Astrocyte (in vitro differentiated cells and primary cell): ENCODE measurements around the gene TOX3. TPM values are rescaled to one million over a fixed set of nuclear protein-coding genes. Genes with fewer than 3 reads are reported as not detected.

Experiments used
- DNase-seq: peaks from one replicate; pipeline ENCODE4 v3.0.0-alpha.2; 2010; ENCODE audit warnings: low read depth
- FAIRE-seq: peaks from 2 replicates; lab custom pipeline; 2011; peaks lifted over from hg19 to GRCh38; lab: Jason Lieb, UNC
- H2AFZ ChIP-seq: 2 replicates; pipeline ENCODE4 v1.6.0; 2012; ENCODE audit warnings: low read depth, low read length, inconsistent platforms
- H3K27ac ChIP-seq: 2 replicates; pipeline ENCODE4 v1.5.1; 2011; ENCODE audit warnings: low read depth, low read length, inconsistent platforms
- H3K27me3 ChIP-seq: 2 replicates; pipeline ENCODE4 v1.6.0; 2011; ENCODE audit warnings: low read length, inconsistent platforms; ENCODE audit not compliant: insufficient read depth
- H3K36me3 ChIP-seq: 2 replicates; pipeline ENCODE4 v1.5.1; 2011; ENCODE audit warnings: low read length, inconsistent platforms; ENCODE audit not compliant: insufficient read depth
- H3K4me1 ChIP-seq: 2 replicates; pipeline ENCODE4 v1.5.1; 2011; ENCODE audit warnings: low read length, inconsistent platforms; ENCODE audit not compliant: insufficient read depth
- H3K4me2 ChIP-seq: 2 replicates; pipeline ENCODE4 v1.6.0; 2012; ENCODE audit warnings: low read length, inconsistent platforms
- H3K4me3 ChIP-seq: 2 replicates; pipeline ENCODE4 v1.5.1; 2011; ENCODE audit warnings: low read depth, mild to moderate bottlenecking, low read length, inconsistent platforms; ENCODE audit not compliant: insufficient read depth
- H3K79me2 ChIP-seq: 2 replicates; pipeline ENCODE4 v1.6.0; 2012; ENCODE audit warnings: mild to moderate bottlenecking, low read length, inconsistent platforms; ENCODE audit not compliant: insufficient read depth
- H3K9ac ChIP-seq: 2 replicates; pipeline ENCODE4 v1.6.0; 2012; ENCODE audit warnings: mild to moderate bottlenecking, low read length, inconsistent platforms
- H3K9me3 ChIP-seq: 2 replicates; pipeline ENCODE4 v1.5.1; 2012; ENCODE audit warnings: low read depth, mild to moderate bottlenecking, low read length, inconsistent platforms; ENCODE audit not compliant: insufficient read depth
- H4K20me1 ChIP-seq: 2 replicates; pipeline ENCODE4 v1.6.0; 2012; ENCODE audit warnings: low read length, inconsistent platforms; ENCODE audit not compliant: insufficient read depth
- H3K27ac Mint-ChIP-seq: one replicate; pipeline ENCODE4 v1.8.0; 2021; ENCODE audit warnings: mild to moderate bottlenecking, mixed read lengths; ENCODE audit not compliant: unreplicated experiment
- H3K27me3 Mint-ChIP-seq: one replicate; pipeline ENCODE4 v1.8.0; 2021; ENCODE audit warnings: low read depth, mixed read lengths; ENCODE audit not compliant: unreplicated experiment
- H3K36me3 Mint-ChIP-seq: one replicate; pipeline ENCODE4 v1.8.0; 2021; ENCODE audit warnings: low read depth, mixed read lengths; ENCODE audit not compliant: unreplicated experiment
- H3K4me1 Mint-ChIP-seq: one replicate; pipeline ENCODE4 v1.8.0; 2021; ENCODE audit warnings: low read depth, mixed read lengths; ENCODE audit not compliant: unreplicated experiment
- H3K4me3 Mint-ChIP-seq: one replicate; pipeline ENCODE4 v1.8.0; 2021; ENCODE audit warnings: mild to moderate bottlenecking, moderate library complexity, mixed read lengths; ENCODE audit not compliant: unreplicated experiment
- H3K9me3 Mint-ChIP-seq: one replicate; pipeline ENCODE4 v1.8.0; 2021; ENCODE audit warnings: mild to moderate bottlenecking, mixed read lengths; ENCODE audit not compliant: unreplicated experiment
- CTCF ChIP-seq: IDR thresholded peaks from 2 replicates; pipeline ENCODE4 v1.5.1; 2011; ENCODE audit warnings: low read depth, mild to moderate bottlenecking, inconsistent platforms, low read length, moderate library complexity; ENCODE audit not compliant: insufficient read depth
- EZH2 ChIP-seq: IDR thresholded peaks from 2 replicates; pipeline ENCODE4 v1.6.1; 2012; ENCODE audit warnings: mild to moderate bottlenecking, low read length, inconsistent platforms; ENCODE audit not compliant: insufficient read depth
- total RNA-seq: library from RNA; stranded (reverse); gene quantifications from 2 replicates; pipeline ENCODE4 v1.2.1, GENCODE V29; 2021

Gene TOX3
- total RNA-seq, 1 donor from 2014 or later, result 2.3 TPM

- DNase-seq (no peak), FAIRE-seq (no peak)
- H3K36me3 Mint-ChIP-seq, result no peaks in the 10 kb centered on the region
- H3K4me3 Mint-ChIP-seq, result no peak overlapping the region
- H3K27me3 Mint-ChIP-seq, result no peaks in the 10 kb centered on the region
- no peak overlapping the region for H3K4me2 ChIP-seq
- TF ChIP-seq EZH2 (no peak), CTCF (no peak)
- no peaks in the 10 kb centered on the region for H3K36me3 ChIP-seq
- no peaks in the 10 kb centered on the region for H3K4me1 ChIP-seq
- H3K9me3 Mint-ChIP-seq, result no peaks in the 10 kb centered on the region
- no peak overlapping the region for H3K4me3 ChIP-seq
- H3K4me1 Mint-ChIP-seq, result peaks cover 8% of the 10 kb centered on the region
- no peak overlapping the region for H3K27ac ChIP-seq
- H3K27ac Mint-ChIP-seq, result no peak overlapping the region
- H4K20me1 ChIP-seq, result no peaks in the 10 kb centered on the region
- H3K27me3 ChIP-seq, result no peaks in the 10 kb centered on the region
- H3K9me3 ChIP-seq, result no peaks in the 10 kb centered on the region
- H2AFZ ChIP-seq, result no peak overlapping the region
- H3K9ac ChIP-seq, result no peak overlapping the region
- no peaks in the 10 kb centered on the region for H3K79me2 ChIP-seq
These were observed 81.2 kb downstream of the TOX3 start for GRCh38 chr16:52465711-52466267.

GRCh38 chr16:52463904-52464303 lies 83.0 kb downstream of the TOX3 start:
- Histone ChIP-seq H3K36me3 (no peaks in the 10 kb centered on the region), H3K27me3 (no peaks in the 10 kb centered on the region), H3K9ac (no peak overlapping the region), H3K4me2 (no peak overlapping the region), H2AFZ (no peak overlapping the region), H3K79me2 (no peaks in the 10 kb centered on the region), H4K20me1 (no peaks in the 10 kb centered on the region), H3K4me1 (no peaks in the 10 kb centered on the region), H3K27ac (no peak overlapping the region), H3K4me3 (no peak overlapping the region), H3K9me3 (no peaks in the 10 kb centered on the region)
- Mint-ChIP-seq H3K4me3 (no peak overlapping the region), H3K4me1 (peaks cover 3% of the 10 kb centered on the region), H3K27ac (no peak overlapping the region), H3K9me3 (no peaks in the 10 kb centered on the region), H3K36me3 (no peaks in the 10 kb centered on the region), H3K27me3 (no peaks in the 10 kb centered on the region)
- no peak for FAIRE-seq
- no peak for DNase-seq
- no peak for TF ChIP-seq EZH2
- no peak for TF ChIP-seq CTCF

DNA sequence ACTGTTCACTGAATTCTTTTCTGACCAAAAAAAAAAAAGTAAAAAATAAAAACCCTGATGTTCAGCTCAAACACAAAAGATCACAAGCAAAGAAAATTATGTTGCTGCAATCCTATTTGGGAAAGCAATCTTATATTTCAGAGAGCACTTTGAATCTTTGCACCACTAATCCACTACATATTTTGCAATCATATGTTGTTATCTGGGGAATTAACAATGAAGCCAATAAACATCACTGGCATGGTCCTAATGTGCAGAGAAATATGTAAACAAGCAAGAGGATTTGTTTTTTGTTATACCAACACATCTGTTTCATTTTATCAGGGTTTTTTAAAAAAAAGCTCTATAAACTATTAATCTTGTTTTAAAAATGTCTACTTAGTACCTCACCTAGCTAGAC lies 84.1 kb downstream of the TOX3 start:
- Mint-ChIP-seq H3K27me3 (no peaks in the 10 kb centered on the region), H3K27ac (no peak overlapping the region), H3K36me3 (no peaks in the 10 kb centered on the region), H3K4me1 (no peaks in the 10 kb centered on the region), H3K9me3 (no peaks in the 10 kb centered on the region), H3K4me3 (no peak overlapping the region)
- Histone ChIP-seq H3K36me3 (no peaks in the 10 kb centered on the region), H3K27me3 (no peaks in the 10 kb centered on the region), H4K20me1 (no peaks in the 10 kb centered on the region), H2AFZ (no peak overlapping the region), H3K9ac (no peak overlapping the region), H3K4me1 (no peaks in the 10 kb centered on the region), H3K9me3 (no peaks in the 10 kb centered on the region), H3K79me2 (no peaks in the 10 kb centered on the region), H3K27ac (no peak overlapping the region), H3K4me2 (no peak overlapping the region), H3K4me3 (no peak overlapping the region)
- no peak for DNase-seq
- FAIRE-seq, result no peak
- TF ChIP-seq EZH2 (no peak), CTCF (no peak)
